ENCODE results near the gene ELOF1. TPM values are rescaled to one million over a fixed set of nuclear protein-coding genes. Genes with fewer than 3 reads are reported as not detected.

Gene ELOF1
- polyA plus RNA-seq, 2 of the 4 experiments (the other 2 are of a cell fraction), result 47.9 to 97.3 TPM

DNA sequence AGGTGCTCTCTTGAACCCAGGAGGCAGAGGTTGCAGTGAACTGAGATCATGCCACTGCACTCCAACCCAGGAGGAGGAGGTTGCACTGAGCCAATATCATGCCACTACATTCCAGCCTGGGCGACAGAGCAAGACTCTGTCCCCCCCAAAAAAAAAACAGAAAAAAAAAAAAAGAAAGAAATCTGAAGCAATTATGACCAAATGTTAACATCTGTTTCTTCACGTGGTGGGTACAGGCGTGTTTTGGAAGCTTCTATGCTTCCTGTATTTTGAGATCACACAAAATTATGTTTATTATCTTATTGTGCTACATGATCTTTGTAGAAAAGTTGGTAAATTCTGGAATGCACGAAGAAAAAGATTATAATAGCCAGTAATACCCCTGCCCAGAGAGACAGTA is 21.1 kb upstream of the ELOF1 start:
- no peak for ATAC-seq
- Histone ChIP-seq H3K9me3 (no peaks in the 10 kb centered on the region), H3K4me3 (no peak overlapping the region), H3K4me1 (no peaks in the 10 kb centered on the region), H3K4me2 (no peak overlapping the region), H3K27ac (no peak overlapping the region)
- no peak for DNase-seq (ENCODE audit: low read depth in 1 of 2, low spot score in 1 of 2)
- FAIRE-seq, result no peak
- ChIA-PET CTCF (interaction anchor here (0.6 to 1.7 kb wide), 2 partner anchors 97 to 638 kb away, joined by 3 to 6 read pairs; no protein-coding TSS in a partner anchor), POLR2A (interaction anchor here (0.7 kb wide), 1 partner anchor 21 kb away, joined by 3 read pairs; the partner anchor contains the start of gene ELOF1)
- WGBS (ENCODE audit: missing lambda C conversion rate), result 75% methylated on average over 4 of the region's 4 CpGs
- no peak for TF ChIP-seq SREBF2 (IDR thresholded peaks at IDR 0.05)
- no peak for TF ChIP-seq HEYL (CRISPR knock-in tag; IDR thresholded peaks at IDR 0.05)
- no peak for TF ChIP-seq FOSB (CRISPR knock-in tag; IDR thresholded peaks at IDR 0.05)
- TF ChIP-seq ZSCAN20 (CRISPR knock-in tag; IDR thresholded peaks at IDR 0.05), result no peak
- TF ChIP-seq, protein P1, sequence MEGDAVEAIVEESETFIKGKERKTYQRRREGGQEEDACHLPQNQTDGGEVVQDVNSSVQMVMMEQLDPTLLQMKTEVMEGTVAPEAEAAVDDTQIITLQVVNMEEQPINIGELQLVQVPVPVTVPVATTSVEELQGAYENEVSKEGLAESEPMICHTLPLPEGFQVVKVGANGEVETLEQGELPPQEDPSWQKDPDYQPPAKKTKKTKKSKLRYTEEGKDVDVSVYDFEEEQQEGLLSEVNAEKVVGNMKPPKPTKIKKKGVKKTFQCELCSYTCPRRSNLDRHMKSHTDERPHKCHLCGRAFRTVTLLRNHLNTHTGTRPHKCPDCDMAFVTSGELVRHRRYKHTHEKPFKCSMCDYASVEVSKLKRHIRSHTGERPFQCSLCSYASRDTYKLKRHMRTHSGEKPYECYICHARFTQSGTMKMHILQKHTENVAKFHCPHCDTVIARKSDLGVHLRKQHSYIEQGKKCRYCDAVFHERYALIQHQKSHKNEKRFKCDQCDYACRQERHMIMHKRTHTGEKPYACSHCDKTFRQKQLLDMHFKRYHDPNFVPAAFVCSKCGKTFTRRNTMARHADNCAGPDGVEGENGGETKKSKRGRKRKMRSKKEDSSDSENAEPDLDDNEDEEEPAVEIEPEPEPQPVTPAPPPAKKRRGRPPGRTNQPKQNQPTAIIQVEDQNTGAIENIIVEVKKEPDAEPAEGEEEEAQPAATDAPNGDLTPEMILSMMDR (IDR thresholded peaks at IDR 0.05), result no peak
- TF ChIP-seq, protein P2, sequence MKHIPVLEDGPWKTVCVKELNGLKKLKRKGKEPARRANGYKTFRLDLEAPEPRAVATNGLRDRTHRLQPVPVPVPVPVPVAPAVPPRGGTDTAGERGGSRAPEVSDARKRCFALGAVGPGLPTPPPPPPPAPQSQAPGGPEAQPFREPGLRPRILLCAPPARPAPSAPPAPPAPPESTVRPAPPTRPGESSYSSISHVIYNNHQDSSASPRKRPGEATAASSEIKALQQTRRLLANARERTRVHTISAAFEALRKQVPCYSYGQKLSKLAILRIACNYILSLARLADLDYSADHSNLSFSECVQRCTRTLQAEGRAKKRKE (CRISPR knock-in tag; IDR thresholded peaks at IDR 0.05; ENCODE audit: low read depth), result no peak

DNA sequence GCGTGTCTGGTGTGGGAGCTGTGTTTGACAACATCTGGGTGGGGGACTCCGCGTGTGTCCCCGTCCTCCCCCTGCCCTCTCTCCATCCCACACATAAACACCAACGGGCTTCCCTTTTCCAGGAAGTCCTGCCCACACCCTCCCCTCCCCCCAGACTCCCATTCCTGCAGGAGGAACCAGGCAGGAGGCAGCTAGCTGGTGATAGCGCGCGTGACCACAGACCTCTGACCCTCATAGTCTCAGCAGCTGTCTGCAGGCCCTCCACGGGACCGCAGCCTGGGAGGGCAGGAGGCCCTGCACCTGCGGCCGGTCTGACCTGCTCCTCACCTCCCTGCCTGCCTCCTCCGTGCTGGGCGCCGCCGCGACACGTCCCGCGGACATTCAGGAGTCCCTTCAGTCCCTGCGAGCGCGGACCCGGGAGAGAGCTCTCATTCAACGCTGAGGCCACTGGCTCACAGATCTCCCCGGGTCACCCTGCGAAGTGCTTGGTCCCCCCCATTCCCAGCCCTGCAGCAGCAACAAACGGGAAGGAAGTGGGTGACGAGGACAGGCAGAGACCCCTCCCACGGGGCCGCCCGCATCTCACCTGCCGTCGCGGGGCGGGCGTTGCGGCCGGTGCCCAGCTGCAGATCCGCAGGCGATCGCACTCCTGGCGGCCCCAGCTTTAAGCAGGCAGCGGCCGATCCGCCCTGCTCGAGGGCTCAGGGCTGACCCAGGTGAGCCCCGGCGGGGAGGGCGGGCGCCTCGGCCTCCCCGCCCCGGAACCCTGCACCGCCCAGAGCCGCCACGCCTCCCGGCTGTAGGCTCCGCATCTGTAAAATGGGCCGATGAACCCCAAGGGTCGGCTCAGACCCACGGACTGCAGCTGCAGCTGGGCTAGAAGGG is 19.5 kb upstream of the ELOF1 start:
- no peak overlapping the region for H3K4me2 ChIP-seq
- DNase-seq (ENCODE audit: low read depth in 1 of 2, low spot score in 1 of 2) (no peak), FAIRE-seq (no peak), ATAC-seq (0 out of 6 replicates have a peak, but pooled peaks of 1 of the 2 experiments have one; percentile 20)
- H3K4me1 ChIP-seq, result no peaks in the 10 kb centered on the region
- WGBS (ENCODE audit: missing lambda C conversion rate), result 73% methylated on average over 21 of the region's 62 CpGs
- H3K9me3 ChIP-seq, result no peaks in the 10 kb centered on the region
- no peak overlapping the region for H3K27ac ChIP-seq
- CTCF ChIA-PET, result interaction anchor here (1.1 kb wide), 1 partner anchor 10 kb away, joined by 3 read pairs; no protein-coding TSS in a partner anchor
- POLR2A ChIA-PET, result no interaction called here
- TF ChIP-seq CBX2 (IDR thresholded peaks at IDR 0.05; ENCODE audit: borderline replicate concordance, low read depth) (no peak), FOSB (CRISPR knock-in tag; IDR thresholded peaks at IDR 0.05) (no peak), RCOR1 (IDR thresholded peaks at IDR 0.05; ENCODE audit: low read depth, low read length) (no peak), BHLHE40 (IDR thresholded peaks at IDR 0.05; ENCODE audit: low read depth, low read length) (no peak), HDAC2 (IDR thresholded peaks at IDR 0.05) (no peak), SREBF2 (IDR thresholded peaks at IDR 0.05) (no peak), FOXS1 (CRISPR knock-in tag; IDR thresholded peaks at IDR 0.05) (no peak), ZFP36 (IDR thresholded peaks at IDR 0.05; ENCODE audit: borderline replicate concordance, partially characterized antibody) (no peak)
- no peak overlapping the region for H3K4me3 ChIP-seq

DNA sequence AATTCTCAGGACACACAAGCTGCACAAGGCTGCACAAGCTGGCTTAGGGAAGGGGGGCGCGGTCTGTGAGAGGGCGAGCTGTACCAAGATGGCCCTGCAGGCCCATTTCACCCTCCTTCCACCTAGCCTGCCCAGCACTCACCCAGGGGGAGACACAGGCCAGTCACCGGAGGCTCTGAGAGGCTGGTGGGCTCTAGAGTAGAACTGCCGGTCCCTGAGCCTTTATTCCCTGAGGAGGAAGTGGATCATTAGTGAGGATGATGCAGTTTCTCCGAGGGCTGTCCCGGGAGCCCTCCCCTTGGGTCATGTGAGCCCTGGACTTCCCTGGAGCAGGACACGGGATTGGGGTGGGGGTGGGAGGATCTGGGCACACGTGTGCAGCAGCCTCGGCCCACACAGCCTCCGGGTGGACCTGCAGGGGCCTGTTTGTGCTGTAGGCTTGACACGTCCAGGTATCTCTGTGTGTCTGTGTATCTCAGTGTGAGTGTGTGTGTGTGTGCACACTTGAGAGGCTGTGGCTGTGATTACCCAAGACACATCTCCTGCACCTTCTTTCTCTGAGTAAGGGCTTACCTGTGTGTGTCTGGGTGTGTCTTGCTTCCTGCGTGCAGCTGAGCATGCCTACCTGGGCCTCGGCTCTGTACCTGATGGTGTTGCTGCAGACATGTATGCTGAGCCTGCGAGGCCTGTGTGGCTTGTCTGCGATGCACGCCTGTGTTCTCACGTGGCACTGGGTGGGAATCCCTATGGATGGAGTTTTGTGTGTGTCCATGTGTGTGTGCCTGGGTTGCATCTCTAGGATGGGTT is 18.6 kb upstream of the ELOF1 start, which contains the start of gene ACP5:
Gene ACP5, minus strand, starts transcription at position 195 of the 807 bp plus-strand sequence. CDS start 328 bp downstream, outside the sequence.
- Histone ChIP-seq H3K4me3 (no peak within 1 kb of the TSS), H3K4me1 (no peaks in the 10 kb centered on the region), H3K27ac (no peak within 1 kb of the TSS), H3K9me3 (no peaks in the 10 kb centered on the region), H3K4me2 (no peak within 1 kb of the TSS)
- ATAC-seq (peak in 1 of 2 experiments; percentile 12; a peak in 1 of 6 replicates), DNase-seq (ENCODE audit: low read depth in 1 of 2, low spot score in 1 of 2) (no peak), FAIRE-seq (no peak)
- TF ChIP-seq POLR2AphosphoS2 (conservative IDR thresholded peaks at IDR 0.05; ENCODE audit: low read length), result no peak
- TF ChIP-seq, protein P3, sequence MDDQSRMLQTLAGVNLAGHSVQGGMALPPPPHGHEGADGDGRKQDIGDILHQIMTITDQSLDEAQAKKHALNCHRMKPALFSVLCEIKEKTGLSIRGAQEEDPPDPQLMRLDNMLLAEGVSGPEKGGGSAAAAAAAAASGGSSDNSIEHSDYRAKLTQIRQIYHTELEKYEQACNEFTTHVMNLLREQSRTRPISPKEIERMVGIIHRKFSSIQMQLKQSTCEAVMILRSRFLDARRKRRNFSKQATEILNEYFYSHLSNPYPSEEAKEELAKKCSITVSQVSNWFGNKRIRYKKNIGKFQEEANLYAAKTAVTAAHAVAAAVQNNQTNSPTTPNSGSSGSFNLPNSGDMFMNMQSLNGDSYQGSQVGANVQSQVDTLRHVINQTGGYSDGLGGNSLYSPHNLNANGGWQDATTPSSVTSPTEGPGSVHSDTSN (IDR thresholded peaks at IDR 0.05), result no peak
- TF ChIP-seq ZFP36 (IDR thresholded peaks at IDR 0.05; ENCODE audit: borderline replicate concordance, partially characterized antibody), result no peak
- TF ChIP-seq EHF (CRISPR knock-in tag; IDR thresholded peaks at IDR 0.05), result no peak
- TF ChIP-seq HEYL (CRISPR knock-in tag; IDR thresholded peaks at IDR 0.05), result no peak
- no peak for TF ChIP-seq CHD2 (IDR thresholded peaks at IDR 0.05; ENCODE audit: low read length, partially characterized antibody)
- no peak for TF ChIP-seq ZNF302 (CRISPR knock-in tag; IDR thresholded peaks at IDR 0.05)
- no peak for TF ChIP-seq CEBPB (IDR thresholded peaks at IDR 0.05)
- no peak for TF ChIP-seq RNF2 (IDR thresholded peaks at IDR 0.05; ENCODE audit: borderline replicate concordance, low read depth)
- TF ChIP-seq MAFK (IDR thresholded peaks at IDR 0.05; ENCODE audit: partially characterized antibody), result no peak
- TF ChIP-seq RCOR1 (IDR thresholded peaks at IDR 0.05; ENCODE audit: low read depth, low read length), result no peak
- TF ChIP-seq JUNB (IDR thresholded peaks at IDR 0.05), result no peak
- TF ChIP-seq KDM1A (IDR thresholded peaks at IDR 0.05; ENCODE audit: low read depth), result no peak
- TF ChIP-seq MYC (IDR thresholded peaks at IDR 0.05; ENCODE audit: borderline replicate concordance, low read length), result no peak
- TF ChIP-seq, protein P1 (IDR thresholded peaks at IDR 0.05), result no peak
- TF ChIP-seq RFX5 (IDR thresholded peaks at IDR 0.05), result no peak
- ChIA-PET CTCF (no interaction called here), POLR2A (no interaction called here)
- WGBS (ENCODE audit: missing lambda C conversion rate), result 80% methylated on average over 3 of the region's 18 CpGs
